WTC11 (cell line): ENCODE results near the gene CSAG2.
"Not testable (repeated sequence)": the region's sequence is repeated elsewhere in the genome, so short reads cannot be mapped to it uniquely, and the experiment has no call there.

Experiments
- ELF4 ChIP-seq: sonication (generic); formaldehyde crosslinking; IDR thresholded peaks from 2 replicates; pipeline ENCODE4 v1.8.1; 2022; ENCODE audit warnings: low read depth, mild to moderate bottlenecking, moderate library complexity, missing genetic modification reagents
- ETV6 ChIP-seq: sonication (generic); formaldehyde crosslinking; IDR thresholded peaks from 2 replicates; pipeline ENCODE4 v1.8.1; 2022; ENCODE audit warnings: mild to moderate bottlenecking, missing genetic modification reagents
- FOXJ3 ChIP-seq: sonication (generic); formaldehyde crosslinking; IDR thresholded peaks from 2 replicates; pipeline ENCODE4 v1.9.0; 2021; ENCODE audit warnings: missing genetic modification reagents, mild to moderate bottlenecking, borderline replicate concordance
- OVOL2 ChIP-seq: fragments of 250-450 bp; sonication (Bioruptor Pico); IDR thresholded peaks from 2 replicates; pipeline ENCODE4 v1.9.0; 2021; ENCODE audit warnings: mild to moderate bottlenecking, borderline replicate concordance
- ZNF138 ChIP-seq: sonication (generic); formaldehyde crosslinking; conservative IDR thresholded peaks from 2 replicates; pipeline ENCODE4 v1.8.1; 2022; ENCODE audit warnings: mild to moderate bottlenecking, moderate library complexity, missing genetic modification reagents
- TF ChIP-seq, protein P1 (sequence below): fragments of 200-600 bp; IDR thresholded peaks from 2 replicates; pipeline ENCODE4 v1.8.0; 2022; ENCODE audit warnings: antibody characterized with exemption

DNA sequence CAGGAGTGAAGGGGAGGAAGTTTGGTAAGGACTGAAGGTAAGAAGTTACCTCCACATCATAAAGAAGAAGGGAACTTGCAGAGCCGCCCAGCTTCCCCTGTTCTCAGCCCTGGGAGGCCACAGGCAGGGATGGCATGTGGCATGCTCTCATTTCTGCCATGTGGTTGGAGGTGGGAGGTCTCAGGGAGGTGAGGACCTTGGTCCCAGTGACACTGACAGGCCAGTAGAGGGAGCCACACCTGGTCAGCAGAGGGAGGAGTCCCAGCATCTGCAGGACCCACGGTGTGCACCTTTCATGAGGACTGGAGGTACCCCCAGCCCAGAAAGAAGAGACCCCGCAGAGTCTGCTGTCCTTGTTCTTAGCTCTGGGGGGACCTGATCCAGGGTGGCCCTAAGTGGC is 28.1 kb downstream of the CSAG2 start:
- TF ChIP-seq, protein P1, sequence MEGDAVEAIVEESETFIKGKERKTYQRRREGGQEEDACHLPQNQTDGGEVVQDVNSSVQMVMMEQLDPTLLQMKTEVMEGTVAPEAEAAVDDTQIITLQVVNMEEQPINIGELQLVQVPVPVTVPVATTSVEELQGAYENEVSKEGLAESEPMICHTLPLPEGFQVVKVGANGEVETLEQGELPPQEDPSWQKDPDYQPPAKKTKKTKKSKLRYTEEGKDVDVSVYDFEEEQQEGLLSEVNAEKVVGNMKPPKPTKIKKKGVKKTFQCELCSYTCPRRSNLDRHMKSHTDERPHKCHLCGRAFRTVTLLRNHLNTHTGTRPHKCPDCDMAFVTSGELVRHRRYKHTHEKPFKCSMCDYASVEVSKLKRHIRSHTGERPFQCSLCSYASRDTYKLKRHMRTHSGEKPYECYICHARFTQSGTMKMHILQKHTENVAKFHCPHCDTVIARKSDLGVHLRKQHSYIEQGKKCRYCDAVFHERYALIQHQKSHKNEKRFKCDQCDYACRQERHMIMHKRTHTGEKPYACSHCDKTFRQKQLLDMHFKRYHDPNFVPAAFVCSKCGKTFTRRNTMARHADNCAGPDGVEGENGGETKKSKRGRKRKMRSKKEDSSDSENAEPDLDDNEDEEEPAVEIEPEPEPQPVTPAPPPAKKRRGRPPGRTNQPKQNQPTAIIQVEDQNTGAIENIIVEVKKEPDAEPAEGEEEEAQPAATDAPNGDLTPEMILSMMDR, result not testable (repeated sequence)
- not testable (repeated sequence) for TF ChIP-seq FOXJ3, ETV6, ZNF138, OVOL2, ELF4 (CRISPR knock-in tag)
